Uterine smooth muscle cell (primary cell): Measurements from ENCODE around the gene IFNAR1. TPM values are rescaled to one million over a fixed set of nuclear protein-coding genes. Genes with fewer than 3 reads are reported as not detected.

Experiments used
- total RNA-seq: library from RNA; depleted of rRNA; stranded (reverse); fragments of >200 nt; gene quantifications from 2 replicates; pipeline ENCODE4 v1.2.3, GENCODE V29; 2014

The IFNAR1 gene
- total RNA-seq, result 13.5 and 17.7 TPM in 2 replicates

DNA sequence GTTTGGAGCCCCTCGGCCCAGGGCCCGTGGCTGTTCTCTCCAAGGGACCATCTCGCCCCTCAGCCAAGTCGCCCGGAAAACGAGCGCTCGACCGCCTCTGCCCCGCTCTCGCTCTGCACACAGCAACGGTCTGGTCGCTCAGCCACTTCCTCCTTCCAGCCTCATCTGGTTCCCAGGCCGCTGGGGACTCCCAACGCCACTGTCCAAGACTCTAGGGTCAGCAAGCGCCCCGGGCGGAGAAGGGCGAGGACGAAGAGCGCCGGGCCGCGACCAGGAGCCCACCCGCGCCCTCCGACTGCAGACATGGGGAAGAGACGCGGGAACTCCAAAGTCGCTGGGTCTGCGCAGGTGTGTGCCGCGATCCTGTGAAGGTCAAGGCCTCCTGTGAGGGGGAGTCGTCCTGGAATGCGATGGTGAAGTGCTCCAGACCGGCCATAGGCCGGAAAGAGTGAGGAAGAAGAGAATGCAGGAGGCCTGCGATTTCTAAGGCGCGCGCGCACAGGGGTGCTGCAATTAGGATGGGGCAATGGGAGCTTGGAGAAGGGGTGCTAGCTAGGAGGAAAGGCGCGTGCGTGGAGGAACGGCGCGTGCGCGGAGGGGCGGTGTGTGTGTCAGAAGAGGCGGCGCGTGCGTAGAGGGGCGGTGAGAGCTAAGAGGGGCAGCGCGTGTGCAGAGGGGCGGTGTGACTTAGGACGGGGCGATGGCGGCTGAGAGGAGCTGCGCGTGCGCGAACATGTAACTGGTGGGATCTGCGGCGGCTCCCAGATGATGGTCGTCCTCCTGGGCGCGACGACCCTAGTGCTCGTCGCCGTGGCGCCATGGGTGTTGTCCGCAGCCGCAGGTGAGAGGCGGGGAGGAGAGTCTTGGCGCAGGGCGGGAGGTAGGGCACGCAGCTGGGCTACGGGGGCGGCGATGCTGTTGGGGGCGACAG, at the start of gene IFNAR1:
TSS of gene IFNAR1 (plus strand) at position 680 of the 931 bp plus-strand sequence. CDS start at position 766, 86 bp downstream.

DNA sequence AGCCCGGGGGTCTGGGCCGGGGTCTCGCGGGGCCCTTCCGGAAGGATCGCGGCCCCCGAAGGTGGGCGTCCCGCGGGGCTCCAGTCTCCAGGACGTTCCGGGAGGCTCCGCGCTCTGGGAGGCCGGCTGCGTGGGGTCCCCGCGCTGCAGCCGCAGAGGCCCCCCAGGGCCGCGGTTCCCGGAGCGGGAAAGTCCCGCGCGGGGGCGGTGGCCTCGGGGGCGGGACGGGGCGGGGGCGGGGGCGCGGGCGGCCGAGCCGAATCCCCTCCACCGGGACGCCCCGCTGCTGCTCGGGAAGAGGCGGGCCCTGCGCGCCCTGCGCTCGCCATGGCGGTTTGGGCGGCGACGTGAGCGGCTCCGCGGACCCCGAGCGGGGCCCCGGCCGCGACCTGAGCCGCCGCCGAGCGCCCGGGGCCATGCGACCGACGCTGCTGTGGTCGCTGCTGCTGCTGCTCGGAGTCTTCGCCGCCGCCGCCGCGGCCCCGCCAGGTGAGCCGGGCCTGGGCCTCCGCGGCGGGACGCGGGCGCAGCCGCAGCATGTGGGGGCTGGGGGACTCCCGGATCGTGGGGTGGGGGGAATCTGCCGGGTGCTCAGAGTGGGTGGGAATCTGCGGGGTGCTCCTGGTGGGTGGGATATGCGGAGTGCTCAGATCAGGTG, 78.5 kb downstream of the IFNAR1 start, which contains the start of gene IFNGR2:
TSS of gene IFNGR2 (plus strand) at position 286 of the 658 bp plus-strand sequence. CDS start at position 417, 131 bp downstream.

Other genes with a start within 250 kb of the IFNAR1 start
- gene IFNAR2, start 95.0 kb upstream of the IFNAR1 start, total RNA-seq, result 3.8 and 4.7 TPM in 2 replicates
- gene IL10RB, start 58.6 kb upstream of the IFNAR1 start, total RNA-seq, result 39.6 and 47.1 TPM in 2 replicates
- gene IFNGR2, start 78.4 kb downstream of the IFNAR1 start, total RNA-seq, result 37.4 and 44.2 TPM in 2 replicates
- gene TMEM50B, start 155.0 kb downstream of the IFNAR1 start, total RNA-seq, result 38.2 and 81.9 TPM in 2 replicates
- 1.1 and 1.5 TPM in 2 replicates for gene DNAJC28, start 166.7 kb downstream of the IFNAR1 start, total RNA-seq
- gene GART, start 217.1 kb downstream of the IFNAR1 start, total RNA-seq, result 111 and 125 TPM in 2 replicates
- 139 and 176 TPM in 2 replicates for gene SON, start 218.1 kb downstream of the IFNAR1 start, total RNA-seq